ENCODE results near the gene MRPS6. TPM values are rescaled to one million over a fixed set of nuclear protein-coding genes. Genes with fewer than 3 reads are reported as not detected.

The MRPS6 gene
- total and polyA plus RNA-seq, 12 donors, result 25.4 to 135 (median 83.6) TPM

- TF ChIP-seq CTCF (IDR thresholded peaks at IDR 0.05) (no peak), POLR2A (IDR thresholded peaks at IDR 0.05) (no peak)
- Histone ChIP-seq H3K27me3 (no peaks in the 10 kb centered on the region), H3K4me3 (no peak overlapping the region), H3K36me3 (replicated peaks in 1 of 2) (no peaks in the 10 kb centered on the region), H3K27ac (no peak overlapping the region), H3K9me3 (replicated peaks in 1 of 3) (no peaks in the 10 kb centered on the region), H3K4me1 (replicated peaks in 1 of 2) (no peaks in the 10 kb centered on the region)
- no peak for DNase-seq
- intact Hi-C loops (cut with DNase I), result no loop called here
- 85 to 91% (median 88%) methylated on average over 4 of the region's 4 CpGs for WGBS, 4 donors
Observed at GRCh38 chr21:34054259-34054658, 19.1 kb upstream of the MRPS6 start.

DNA sequence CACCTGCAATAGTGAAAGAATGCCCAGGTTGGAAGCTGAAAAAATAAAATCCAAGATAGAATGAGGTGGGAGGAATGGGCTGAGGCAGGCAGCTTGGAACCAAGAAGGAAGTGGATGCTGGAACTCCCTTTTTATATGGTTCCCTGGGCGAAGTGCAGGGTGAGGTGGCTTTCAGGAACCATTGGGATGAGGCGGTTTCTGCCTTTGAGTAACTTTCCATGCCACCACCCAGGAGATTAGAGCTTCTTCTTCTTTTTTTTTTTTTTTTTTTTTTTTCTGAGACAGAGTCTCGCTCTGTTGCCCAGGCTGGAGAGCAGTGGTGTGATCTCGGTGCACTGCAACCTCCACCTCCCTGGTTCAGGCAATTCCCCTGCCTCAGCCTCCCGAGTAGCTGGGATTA is 17.8 kb upstream of the MRPS6 start:
- no peaks in the 10 kb centered on the region for H3K27me3 ChIP-seq
- H3K4me3 ChIP-seq, result no peak overlapping the region
- H3K27ac ChIP-seq, result no peak overlapping the region
- no peaks in the 10 kb centered on the region for H3K36me3 ChIP-seq (replicated peaks in 1 of 2)
- no peaks in the 10 kb centered on the region for H3K9me3 ChIP-seq (replicated peaks in 1 of 3)
- DNase-seq, result no peak
- TF ChIP-seq POLR2A (IDR thresholded peaks at IDR 0.05) (no peak), CTCF (IDR thresholded peaks at IDR 0.05) (no peak)
- intact Hi-C loops (cut with DNase I), result no loop called here
- no peaks in the 10 kb centered on the region for H3K4me1 ChIP-seq (replicated peaks in 1 of 2)
- WGBS, 4 donors, result 87 to 97% (median 89%) methylated on average over 5 of the region's 5 CpGs

DNA sequence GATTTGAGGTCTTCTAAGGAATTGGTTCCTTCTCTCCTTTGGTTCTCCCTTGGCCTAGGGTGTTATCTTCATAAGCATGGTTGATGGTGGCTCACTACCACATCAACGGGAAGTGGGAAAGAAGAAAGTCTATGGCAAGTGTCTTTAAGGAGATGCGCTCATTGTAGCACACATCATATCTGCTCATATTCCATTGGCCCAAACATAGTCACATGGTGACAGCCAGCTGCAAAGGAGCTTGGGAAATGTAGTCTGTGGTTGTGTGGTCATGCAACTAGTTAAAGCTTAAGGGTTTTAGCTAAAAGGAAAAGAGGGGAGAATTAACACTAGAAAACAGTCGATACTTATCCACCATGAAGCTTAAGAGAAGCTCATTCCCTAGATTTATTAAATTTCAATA is 11.4 kb upstream of the MRPS6 start:
- intact Hi-C loops (cut with DNase I), result no loop called here
- Histone ChIP-seq H3K27ac (no peak overlapping the region), H3K4me3 (no peak overlapping the region), H3K36me3 (replicated peaks in 1 of 2) (no peaks in the 10 kb centered on the region), H3K27me3 (no peaks in the 10 kb centered on the region), H3K4me1 (replicated peaks in 1 of 2) (no peaks in the 10 kb centered on the region), H3K9me3 (replicated peaks in 1 of 3) (no peaks in the 10 kb centered on the region)
- DNase-seq, result no peak
- TF ChIP-seq CTCF (IDR thresholded peaks at IDR 0.05) (no peak), POLR2A (IDR thresholded peaks at IDR 0.05) (no peak)
- 88 to 95% (median 89%) methylated on average over 3 of the region's 3 CpGs for WGBS, 4 donors

DNA sequence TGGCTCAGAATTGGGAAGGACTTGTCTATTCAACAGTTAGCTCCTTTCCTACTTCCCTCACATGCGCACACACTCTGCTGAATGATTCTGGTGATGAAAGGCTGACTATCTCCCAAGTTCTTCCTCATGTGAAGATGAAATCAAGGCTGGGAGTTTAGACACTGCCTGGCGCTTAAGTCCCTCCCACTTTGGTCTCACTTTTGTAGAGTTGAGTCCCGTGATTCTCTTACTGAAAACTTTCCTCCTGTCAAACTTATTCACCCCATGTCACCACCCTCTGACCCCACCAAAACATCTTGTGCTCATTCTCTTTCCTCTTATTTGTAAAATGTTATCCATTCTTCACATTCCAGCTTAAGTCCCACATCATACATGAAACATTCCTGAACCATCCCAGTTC is 8.4 kb upstream of the MRPS6 start:
- H3K36me3 ChIP-seq (replicated peaks in 1 of 2), result no peaks in the 10 kb centered on the region
- 65 to 81% (median 71%) methylated on average over 3 of the region's 3 CpGs for WGBS, 4 donors
- no peak for TF ChIP-seq CTCF (IDR thresholded peaks at IDR 0.05)
- no peak for TF ChIP-seq POLR2A (IDR thresholded peaks at IDR 0.05)
- intact Hi-C loops (cut with DNase I), result no loop called here
- no peak overlapping the region for H3K4me3 ChIP-seq
- no peaks in the 10 kb centered on the region for H3K27me3 ChIP-seq
- H3K4me1 ChIP-seq (replicated peaks in 1 of 2), result no peaks in the 10 kb centered on the region
- DNase-seq, result no peak
- H3K27ac ChIP-seq, result no peak overlapping the region
- H3K9me3 ChIP-seq (replicated peaks in 1 of 3), result no peaks in the 10 kb centered on the region
